ENCODE measurements around the gene ZNF493. TPM values are rescaled to one million over a fixed set of nuclear protein-coding genes. Genes with fewer than 3 reads are reported as not detected.

ZNF493 gene
- total and polyA plus RNA-seq, 3 experiments from 2014 or later = 13.3 to 15.7 (median 15.1) TPM

DNA sequence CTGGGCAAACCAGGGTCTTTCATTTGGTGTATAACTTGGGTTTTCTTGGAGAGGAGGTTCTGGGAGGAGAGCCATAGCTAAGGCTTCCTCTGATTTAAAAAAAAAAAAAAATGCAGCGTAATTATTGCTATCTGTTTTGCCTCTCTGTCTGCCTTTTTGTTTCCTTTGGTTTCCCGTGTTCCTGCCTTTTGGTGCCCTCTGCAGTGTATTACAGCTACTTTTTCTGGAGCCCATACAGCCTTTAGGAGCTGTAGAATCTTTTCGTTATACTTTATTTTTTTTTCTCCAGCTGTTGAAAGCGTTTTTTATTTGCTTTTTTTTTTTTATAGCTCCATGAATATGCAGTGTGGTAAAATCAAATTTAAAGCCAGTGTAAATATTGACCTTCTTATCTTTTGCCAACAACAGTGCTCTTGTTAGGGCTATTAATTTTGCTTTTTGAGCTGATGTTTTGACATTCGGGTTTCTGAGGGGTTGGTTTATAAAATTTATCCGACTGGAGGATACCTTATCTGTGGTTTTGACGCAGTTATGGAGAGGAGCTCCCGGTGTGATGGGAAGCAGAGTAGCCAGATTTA lies 38.1 kb downstream of the ZNF493 start:
- no peak overlapping the region for H3K27ac ChIP-seq (ENCODE audit: low read depth, low read length)
- H3K4me3 ChIP-seq (ENCODE audit: low read length) = no peak overlapping the region
- H3K27me3 ChIP-seq (ENCODE audit: insufficient read depth, low read length, poor library complexity, severe bottlenecking) = no peaks in the 10 kb centered on the region
- Mint-ChIP-seq H3K4me1 (no peaks in the 10 kb centered on the region), H3K4me3 (no peak overlapping the region), H3K27me3 (peaks cover 0 to 1% of the 10 kb centered on the region in 2 donors), H3K36me3 (peaks cover 2 to 19% (median 9%) of the 10 kb centered on the region in 3 donors), H3K9me3 (peaks cover 38 to 89% (median 86%) of the 10 kb centered on the region in 5 donors), H3K27ac (no peak overlapping the region)
- H3K36me3 ChIP-seq (ENCODE audit: insufficient read depth, low read length) = no peaks in the 10 kb centered on the region
- no peak for DNase-seq
- no peaks in the 10 kb centered on the region for H3K4me1 ChIP-seq (ENCODE audit: insufficient read depth, low read length)
- CTCF ChIA-PET = no interaction called here
- H3K9me3 ChIP-seq (ENCODE audit: low read length) = peaks cover 41% of the 10 kb centered on the region
- POLR2A ChIA-PET = no interaction called here

DNA sequence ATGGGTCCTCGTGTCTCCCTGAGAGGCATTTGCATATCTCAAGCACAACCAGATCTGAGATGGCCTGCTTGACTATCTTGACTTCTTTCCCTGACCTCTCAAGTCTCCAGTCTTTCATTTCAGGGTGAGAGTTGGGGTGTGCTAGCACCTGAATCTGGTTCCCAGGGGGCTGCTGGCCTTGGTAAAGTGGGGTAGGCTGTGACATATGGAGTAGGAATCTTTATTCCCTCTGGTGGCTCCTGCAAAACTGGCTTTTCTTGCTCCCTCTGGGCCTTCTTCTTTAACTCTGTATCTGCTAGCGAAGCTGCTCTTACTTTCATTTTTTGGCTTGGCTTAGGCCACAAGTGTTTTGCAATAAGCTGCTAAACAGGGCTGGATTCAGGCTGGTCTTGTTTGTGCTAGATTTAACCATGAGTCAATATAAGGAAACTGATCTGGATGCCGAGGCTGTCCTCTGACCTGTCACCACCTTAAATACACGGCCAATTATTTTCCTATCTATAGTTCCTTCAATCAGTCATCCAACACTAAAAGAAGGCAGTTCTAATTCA lies 42.3 kb downstream of the ZNF493 start:
- H3K36me3 Mint-ChIP-seq = peaks cover 0 to 27% (median 8%) of the 10 kb centered on the region in 3 donors
- peaks cover 15 to 72% (median 63%) of the 10 kb centered on the region in 5 donors for H3K9me3 Mint-ChIP-seq
- no peaks in the 10 kb centered on the region for H3K4me1 Mint-ChIP-seq
- H3K27ac Mint-ChIP-seq = no peak overlapping the region
- ChIA-PET CTCF (no interaction called here), POLR2A (no interaction called here)
- Histone ChIP-seq H3K27me3 (ENCODE audit: insufficient read depth, low read length, poor library complexity, severe bottlenecking) (no peaks in the 10 kb centered on the region), H3K4me3 (ENCODE audit: low read length) (no peak overlapping the region), H3K4me1 (ENCODE audit: insufficient read depth, low read length) (no peaks in the 10 kb centered on the region), H3K9me3 (ENCODE audit: low read length) (peaks cover 26% of the 10 kb centered on the region), H3K36me3 (ENCODE audit: insufficient read depth, low read length) (no peaks in the 10 kb centered on the region), H3K27ac (ENCODE audit: low read depth, low read length) (no peak overlapping the region)
- no peak overlapping the region for H3K4me3 Mint-ChIP-seq
- DNase-seq = no peak
- H3K27me3 Mint-ChIP-seq = peaks cover 0 to 1% of the 10 kb centered on the region in 2 donors

DNA sequence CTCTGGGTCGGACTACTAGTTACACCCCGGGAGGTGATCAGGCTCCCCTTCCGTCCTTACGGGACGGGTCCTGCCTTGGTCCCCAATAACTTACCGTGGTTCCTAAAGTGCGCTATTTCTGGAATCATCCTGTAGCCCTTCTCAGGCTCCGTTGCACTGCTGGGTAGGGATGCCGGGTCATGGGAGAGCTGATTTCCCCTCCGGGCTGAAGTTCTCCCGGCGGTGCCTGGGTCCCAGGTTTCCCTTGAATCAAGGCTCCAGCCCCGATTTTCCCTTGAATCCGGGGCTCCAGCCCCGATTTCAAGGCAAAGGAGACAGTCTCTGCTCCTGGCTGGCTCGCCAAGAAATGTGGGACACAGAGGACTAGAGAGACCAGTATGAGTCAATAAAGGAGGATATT lies 43.4 kb downstream of the ZNF493 start:
- Mint-ChIP-seq H3K27ac (no peak overlapping the region), H3K36me3 (peaks cover 0 to 32% (median 8%) of the 10 kb centered on the region in 3 donors), H3K27me3 (no peaks in the 10 kb centered on the region), H3K9me3 (peaks cover 21 to 73% (median 61%) of the 10 kb centered on the region in 5 donors), H3K4me1 (no peaks in the 10 kb centered on the region), H3K4me3 (no peak overlapping the region)
- Histone ChIP-seq H3K27me3 (ENCODE audit: insufficient read depth, low read length, poor library complexity, severe bottlenecking) (no peaks in the 10 kb centered on the region), H3K4me3 (ENCODE audit: low read length) (no peak overlapping the region), H3K4me1 (ENCODE audit: insufficient read depth, low read length) (no peaks in the 10 kb centered on the region), H3K36me3 (ENCODE audit: insufficient read depth, low read length) (no peaks in the 10 kb centered on the region), H3K9me3 (ENCODE audit: low read length) (peaks cover 26% of the 10 kb centered on the region), H3K27ac (ENCODE audit: low read depth, low read length) (no peak overlapping the region)
- no peak for DNase-seq
- CTCF ChIA-PET = no interaction called here
- POLR2A ChIA-PET = no interaction called here

DNA sequence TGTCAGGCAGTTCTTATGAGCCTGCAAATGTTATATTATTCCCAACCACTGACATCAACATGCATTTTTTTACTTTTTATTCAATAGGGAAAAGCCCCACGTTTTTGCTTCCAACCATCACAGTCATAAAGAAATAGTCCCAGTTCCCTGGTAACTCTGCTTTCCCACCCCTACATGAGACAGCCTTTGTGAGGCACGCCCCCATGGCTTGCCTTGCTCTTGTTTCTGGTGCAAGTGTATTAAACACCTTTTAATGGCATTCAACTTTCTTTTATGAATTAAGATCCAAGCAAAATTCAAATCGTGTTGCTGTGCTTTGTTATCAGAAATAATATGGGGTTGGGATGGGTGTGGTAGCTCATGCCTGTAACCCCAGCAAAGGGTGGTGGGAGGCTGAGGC lies 54.3 kb downstream of the ZNF493 start:
- ChIA-PET CTCF (no interaction called here), POLR2A (no interaction called here)
- Mint-ChIP-seq H3K27me3 (no peaks in the 10 kb centered on the region), H3K27ac (no peak overlapping the region), H3K36me3 (peaks cover 5 to 28% (median 14%) of the 10 kb centered on the region in 3 donors), H3K4me3 (peak overlapping the region in 1 of 7 donors; percentile 36), H3K9me3 (peaks cover 30 to 65% (median 45%) of the 10 kb centered on the region in 5 donors), H3K4me1 (no peaks in the 10 kb centered on the region)
- Histone ChIP-seq H3K27ac (ENCODE audit: low read depth, low read length) (no peak overlapping the region), H3K4me1 (ENCODE audit: insufficient read depth, low read length) (no peaks in the 10 kb centered on the region), H3K4me3 (ENCODE audit: low read length) (no peak overlapping the region), H3K9me3 (ENCODE audit: low read length) (peaks cover 6% of the 10 kb centered on the region), H3K27me3 (ENCODE audit: insufficient read depth, low read length, poor library complexity, severe bottlenecking) (no peaks in the 10 kb centered on the region), H3K36me3 (ENCODE audit: insufficient read depth, low read length) (no peaks in the 10 kb centered on the region)
- DNase-seq = no peak

DNA sequence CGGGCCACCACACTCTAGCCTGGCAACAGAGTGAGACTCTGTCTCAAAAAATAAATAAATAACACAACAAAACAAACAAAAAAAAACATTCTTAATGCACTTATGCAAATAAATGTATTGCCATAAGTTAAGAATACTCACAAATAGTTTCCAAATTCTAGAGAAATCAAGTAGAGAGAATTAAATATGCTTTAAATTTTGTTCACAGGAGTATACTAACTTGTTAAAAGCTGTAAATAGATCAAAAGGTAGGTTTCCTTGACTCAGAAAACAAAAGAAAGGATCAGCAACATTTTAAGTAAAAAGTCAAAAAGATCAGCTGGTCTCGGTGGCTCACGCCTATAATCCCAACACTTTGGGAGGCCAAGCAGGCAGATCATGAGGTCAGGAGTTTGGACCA lies 58.0 kb downstream of the ZNF493 start:
- no peak overlapping the region for H3K4me3 ChIP-seq (ENCODE audit: low read length)
- H3K27ac ChIP-seq (ENCODE audit: low read depth, low read length) = no peak overlapping the region
- CTCF ChIA-PET = no interaction called here
- H3K4me1 ChIP-seq (ENCODE audit: insufficient read depth, low read length) = no peaks in the 10 kb centered on the region
- H3K27ac Mint-ChIP-seq = no peak overlapping the region
- peaks cover 3 to 15% (median 6%) of the 10 kb centered on the region in 3 donors for H3K36me3 Mint-ChIP-seq
- no peak for DNase-seq
- no peak overlapping the region for H3K4me3 Mint-ChIP-seq
- peaks cover 0 to under 1% of the 10 kb centered on the region in 2 donors for H3K27me3 Mint-ChIP-seq
- H3K9me3 ChIP-seq (ENCODE audit: low read length) = peaks cover 6% of the 10 kb centered on the region
- POLR2A ChIA-PET = no interaction called here
- H3K27me3 ChIP-seq (ENCODE audit: insufficient read depth, low read length, poor library complexity, severe bottlenecking) = no peaks in the 10 kb centered on the region
- H3K36me3 ChIP-seq (ENCODE audit: insufficient read depth, low read length) = no peaks in the 10 kb centered on the region
- H3K9me3 Mint-ChIP-seq = peaks cover 29 to 54% (median 40%) of the 10 kb centered on the region in 5 donors
- no peaks in the 10 kb centered on the region for H3K4me1 Mint-ChIP-seq

DNA sequence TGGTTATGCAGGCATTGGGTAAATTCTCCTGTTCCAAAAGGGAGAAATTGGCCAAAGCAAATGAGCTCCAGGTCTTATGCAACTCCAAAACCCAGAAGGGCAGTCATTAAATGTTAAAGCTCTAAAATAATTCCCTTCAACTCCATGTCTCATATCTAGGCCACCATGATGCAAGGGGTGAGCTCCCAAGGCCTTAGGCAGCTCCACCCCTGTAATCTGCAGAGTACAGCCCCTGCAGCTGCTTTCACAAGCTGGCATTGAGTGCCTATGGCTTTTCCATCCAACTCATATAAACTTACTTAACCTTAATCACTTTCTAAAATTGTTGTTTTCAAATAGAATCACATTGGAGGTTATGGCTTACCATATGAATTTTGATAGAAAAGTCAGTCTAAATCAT lies 63.8 kb downstream of the ZNF493 start:
- H3K36me3 Mint-ChIP-seq = peaks cover 6 to 26% (median 10%) of the 10 kb centered on the region in 3 donors
- no peak overlapping the region for H3K27ac ChIP-seq (ENCODE audit: low read depth, low read length)
- no peaks in the 10 kb centered on the region for H3K36me3 ChIP-seq (ENCODE audit: insufficient read depth, low read length)
- H3K27ac Mint-ChIP-seq = no peak overlapping the region
- H3K4me3 Mint-ChIP-seq = no peak overlapping the region
- no peaks in the 10 kb centered on the region for H3K9me3 ChIP-seq (ENCODE audit: low read length)
- ChIA-PET POLR2A (no interaction called here), CTCF (no interaction called here)
- H3K9me3 Mint-ChIP-seq = peaks cover 19 to 49% (median 36%) of the 10 kb centered on the region in 5 donors
- DNase-seq = no peak
- no peaks in the 10 kb centered on the region for H3K27me3 ChIP-seq (ENCODE audit: insufficient read depth, low read length, poor library complexity, severe bottlenecking)
- peaks cover 2 to 13% of the 10 kb centered on the region in 2 donors for H3K27me3 Mint-ChIP-seq
- no peaks in the 10 kb centered on the region for H3K4me1 ChIP-seq (ENCODE audit: insufficient read depth, low read length)
- no peak overlapping the region for H3K4me3 ChIP-seq (ENCODE audit: low read length)
- H3K4me1 Mint-ChIP-seq = peaks cover 5 to 6% (median 6%) of the 10 kb centered on the region in 3 donors

DNA sequence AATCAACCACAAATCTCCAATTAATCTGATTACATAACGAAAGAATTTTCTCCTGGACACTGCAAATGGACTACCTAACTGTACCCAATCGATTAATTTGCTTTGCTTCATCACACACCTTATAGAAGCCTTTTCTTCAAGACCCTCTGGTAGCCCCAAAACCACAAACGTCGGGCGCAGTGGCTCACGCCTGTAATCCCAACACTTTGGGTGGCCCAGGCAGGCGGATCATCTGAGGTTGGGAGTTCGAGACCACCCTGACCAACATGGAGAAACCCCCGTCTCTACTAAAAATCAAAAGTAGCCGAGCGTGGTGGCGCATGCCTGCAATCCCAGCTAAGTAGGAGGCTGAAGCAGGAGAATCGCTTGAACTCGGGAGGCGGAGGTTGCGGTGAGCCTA lies 65.6 kb downstream of the ZNF493 start:
- peaks cover 5 to 6% (median 6%) of the 10 kb centered on the region in 3 donors for H3K4me1 Mint-ChIP-seq
- H3K4me3 Mint-ChIP-seq = no peak overlapping the region
- Histone ChIP-seq H3K9me3 (ENCODE audit: low read length) (no peaks in the 10 kb centered on the region), H3K4me3 (ENCODE audit: low read length) (no peak overlapping the region), H3K36me3 (ENCODE audit: insufficient read depth, low read length) (no peaks in the 10 kb centered on the region), H3K27ac (ENCODE audit: low read depth, low read length) (peak overlapping the region; percentile 48), H3K27me3 (ENCODE audit: insufficient read depth, low read length, poor library complexity, severe bottlenecking) (no peaks in the 10 kb centered on the region), H3K4me1 (ENCODE audit: insufficient read depth, low read length) (no peaks in the 10 kb centered on the region)
- POLR2A ChIA-PET = no interaction called here
- H3K9me3 Mint-ChIP-seq = peaks cover 13 to 39% (median 28%) of the 10 kb centered on the region in 5 donors
- peaks cover 2 to 16% of the 10 kb centered on the region in 2 donors for H3K27me3 Mint-ChIP-seq
- H3K36me3 Mint-ChIP-seq = peaks cover 3 to 20% (median 10%) of the 10 kb centered on the region in 3 donors
- H3K27ac Mint-ChIP-seq = no peak overlapping the region
- CTCF ChIA-PET = no interaction called here
- DNase-seq = no peak

DNA sequence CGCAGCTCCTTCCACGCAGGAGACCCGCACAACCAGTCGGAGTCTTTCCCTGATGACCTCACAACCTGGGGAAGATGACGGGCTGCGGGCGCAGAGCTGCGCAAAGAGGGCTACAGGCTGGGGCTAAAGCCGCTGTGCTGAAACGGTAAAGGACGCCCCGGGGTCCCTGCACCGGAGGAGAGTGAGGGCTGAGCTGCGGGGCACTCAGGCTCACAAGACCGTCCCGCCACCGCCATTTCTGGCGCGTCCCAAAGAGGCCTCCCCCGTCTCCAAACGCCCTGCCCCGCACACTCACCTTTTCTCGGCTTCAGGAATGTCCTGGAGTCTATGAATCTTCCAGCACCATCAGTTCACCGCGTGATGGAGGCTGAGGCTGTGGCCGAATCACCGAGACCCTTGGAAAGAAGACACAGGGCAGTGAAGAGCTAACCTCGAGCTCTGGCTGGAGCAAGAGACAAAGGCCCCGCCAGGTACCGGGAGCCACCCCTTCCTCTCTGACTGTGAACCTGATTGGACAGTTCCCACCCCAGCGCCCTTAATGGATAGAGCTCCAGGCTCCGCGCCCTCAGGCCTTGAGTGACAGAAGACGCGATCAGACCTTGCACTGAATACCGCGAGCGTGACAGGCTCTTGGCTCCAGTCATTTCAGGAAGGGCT lies 66.6 kb downstream of the ZNF493 start:
- no peaks in the 10 kb centered on the region for H3K9me3 ChIP-seq (ENCODE audit: low read length)
- no peaks in the 10 kb centered on the region for H3K27me3 ChIP-seq (ENCODE audit: insufficient read depth, low read length, poor library complexity, severe bottlenecking)
- Mint-ChIP-seq H3K27ac (peak overlapping the region in 2 of 8 donors; percentile 9 to 73), H3K4me3 (peak overlapping the region in 6 of 7 donors; percentile 12 to 88 (median 76)), H3K9me3 (peaks cover 8 to 33% (median 22%) of the 10 kb centered on the region in 5 donors), H3K4me1 (peaks cover 5 to 6% (median 6%) of the 10 kb centered on the region in 3 donors), H3K27me3 (peaks cover 2 to 16% of the 10 kb centered on the region in 2 donors), H3K36me3 (peaks cover 3 to 15% (median 7%) of the 10 kb centered on the region in 3 donors)
- H3K36me3 ChIP-seq (ENCODE audit: insufficient read depth, low read length) = no peaks in the 10 kb centered on the region
- H3K4me3 ChIP-seq (ENCODE audit: low read length) = no peak overlapping the region
- peak overlapping the region; percentile 38 for H3K27ac ChIP-seq (ENCODE audit: low read depth, low read length)
- H3K4me1 ChIP-seq (ENCODE audit: insufficient read depth, low read length) = no peaks in the 10 kb centered on the region
- ChIA-PET CTCF (no interaction called here), POLR2A (no interaction called here)
- peak in 1 of 5 donors; percentile 34 for DNase-seq
